Gastrocnemius medialis (tissue), 4 donors: ENCODE measurements around the gene RARS1. TPM values are rescaled to one million over a fixed set of nuclear protein-coding genes. Genes with fewer than 3 reads are reported as not detected.

Experiments
- ATAC-seq, 2 donors: fragments of 150-250 bp; one replicate each; pipeline ENCODE4 v1.9.1; 2016
- DNase-seq, 2 donors: peaks; one replicate each; pipeline ENCODE4 v3.0.0-alpha.2; 2019
- H3K27ac ChIP-seq, 4 donors: fragments of 200-600 bp; sonication (generic); 1 replicate in 1 of 4; 2 replicates in 3 of 4; pipeline ENCODE4 v1.5.1; 2016 to 2018; ENCODE audit warnings: mild to moderate bottlenecking in 2 of 4, moderate library complexity in 1 of 4
- H3K27me3 ChIP-seq, 3 donors: fragments of 200-600 bp; sonication (generic) in 2 of 3; 1 replicate in 1 of 3; 2 replicates in 2 of 3; pipeline versions ENCODE4 v1.5.1 to v1.6.0; 2016 to 2019; ENCODE audit warnings: mild to moderate bottlenecking in 1 of 3, moderate library complexity in 1 of 3
- H3K36me3 ChIP-seq, 2 donors: fragments of 200-600 bp; sonication (generic) in 1 of 2; one replicate each; pipeline ENCODE4 v1.5.1; 2017 to 2018
- H3K4me1 ChIP-seq, 2 donors: fragments of 200-600 bp; sonication (generic) in 1 of 2; one replicate each; pipeline ENCODE4 v1.5.1; 2016 to 2017; ENCODE audit warnings: mild to moderate bottlenecking in 2 of 2
- H3K4me3 ChIP-seq, 4 donors: fragments of 200-600 bp; sonication (generic) in 3 of 4; 1 replicate in 1 of 4; 2 replicates in 3 of 4; pipeline ENCODE4 v1.5.1; 2016 to 2019; ENCODE audit warnings: mild to moderate bottlenecking in 2 of 4
- H3K9me3 ChIP-seq, 3 donors: fragments of 200-600 bp; sonication (generic) in 2 of 3; 1 replicate in 1 of 3; 2 replicates in 2 of 3; pipeline ENCODE4 v1.5.1; 2016 to 2019
- POLR2A ChIP-seq, 2 donors: fragments of 450-650 bp; IDR thresholded peaks; one replicate each; pipeline ENCODE4 v1.6.1; 2017; ENCODE audit warnings: antibody characterized with exemption in 2 of 2, mild to moderate bottlenecking in 2 of 2, moderate library complexity in 2 of 2
- in situ Hi-C, 4 donors: fragments of 200-750 bp; cut with MboI; loops; one replicate each; pipeline versions ENCODE4 v1.15.0 to v1.8.0; 2017; ENCODE audit warnings: low sequenced_read_pairs in 4 of 4
- intact Hi-C: fragments of 100-400 bp; cut with DNase I; formaldehyde crosslinking; loops from one replicate; pipeline ENCODE4 v1.15.1; 2023; ENCODE audit warnings: low total_unique reads
- total RNA-seq, 4 donors: library from RNA; depleted of rRNA; stranded (reverse); fragments of >200 nt; gene quantifications; one replicate each; pipeline versions ENCODE4 v1.1.0 to v1.2.3, GENCODE V29; 2016
- TF ChIP-seq, protein P1 (sequence below), 5 experiments: fragments of 450-650 bp in 3 of 5; fragments of 200-600 bp in 2 of 5; sonication (generic) in 2 of 5; IDR thresholded peaks in 4 of 5; conservative IDR thresholded peaks in 1 of 5; 1 replicate in 4 of 5; 2 replicates in 1 of 5; pipeline ENCODE4 v1.5.1; 2016 to 2019; ENCODE audit warnings: antibody characterized with exemption in 5 of 5, mild to moderate bottlenecking in 3 of 5, moderate library complexity in 3 of 5

The RARS1 gene
- total RNA-seq, 4 donors from 2014 or later, result 45.9 to 65.5 (median 52.7) TPM

DNA sequence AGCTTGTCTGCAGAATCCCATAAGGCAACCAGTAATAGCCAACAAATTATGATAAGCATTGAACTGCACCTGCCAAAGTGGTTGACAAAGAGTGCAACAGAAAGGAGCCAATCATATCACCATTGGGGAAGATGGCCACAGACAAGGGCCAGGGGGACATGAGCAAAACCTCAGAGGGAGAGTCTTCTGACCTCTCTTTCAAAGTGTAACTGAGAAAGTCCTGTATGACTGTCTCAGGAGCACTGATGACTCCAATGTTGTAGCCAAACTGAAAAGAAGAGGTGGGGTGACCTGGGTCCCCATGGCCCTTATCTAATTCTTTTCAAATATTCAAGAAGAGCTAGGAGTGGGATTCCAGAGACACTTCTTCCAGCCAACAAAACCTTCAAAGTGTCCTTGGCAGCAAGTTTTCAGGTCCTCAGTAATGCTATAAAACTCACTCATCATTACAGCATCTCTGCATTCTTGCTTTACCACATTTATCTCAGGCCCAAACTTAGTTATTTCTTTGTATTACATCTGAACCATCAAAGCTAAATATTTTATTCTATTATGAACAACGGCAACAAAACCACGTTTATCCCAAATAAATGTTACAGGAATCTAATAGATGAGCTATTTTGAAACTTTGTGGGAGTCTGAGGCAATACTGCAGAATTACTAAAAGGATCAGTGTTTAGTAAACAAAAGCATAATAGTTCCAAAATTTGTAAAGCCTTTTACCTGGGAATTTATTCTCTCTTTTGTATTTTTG lies 67.3 kb downstream of the RARS1 start:
- Histone ChIP-seq H3K27ac (no peak overlapping the region), H3K4me1 (peaks cover 19 to 30% of the 10 kb centered on the region in 2 donors), H3K4me3 (no peak overlapping the region), H3K36me3 (peaks cover 0 to 15% of the 10 kb centered on the region in 2 donors), H3K9me3 (no peaks in the 10 kb centered on the region), H3K27me3 (no peaks in the 10 kb centered on the region)
- in situ Hi-C loops, result no loop called here
- DNase-seq (no peak), ATAC-seq (no peak)
- TF ChIP-seq, protein P1, sequence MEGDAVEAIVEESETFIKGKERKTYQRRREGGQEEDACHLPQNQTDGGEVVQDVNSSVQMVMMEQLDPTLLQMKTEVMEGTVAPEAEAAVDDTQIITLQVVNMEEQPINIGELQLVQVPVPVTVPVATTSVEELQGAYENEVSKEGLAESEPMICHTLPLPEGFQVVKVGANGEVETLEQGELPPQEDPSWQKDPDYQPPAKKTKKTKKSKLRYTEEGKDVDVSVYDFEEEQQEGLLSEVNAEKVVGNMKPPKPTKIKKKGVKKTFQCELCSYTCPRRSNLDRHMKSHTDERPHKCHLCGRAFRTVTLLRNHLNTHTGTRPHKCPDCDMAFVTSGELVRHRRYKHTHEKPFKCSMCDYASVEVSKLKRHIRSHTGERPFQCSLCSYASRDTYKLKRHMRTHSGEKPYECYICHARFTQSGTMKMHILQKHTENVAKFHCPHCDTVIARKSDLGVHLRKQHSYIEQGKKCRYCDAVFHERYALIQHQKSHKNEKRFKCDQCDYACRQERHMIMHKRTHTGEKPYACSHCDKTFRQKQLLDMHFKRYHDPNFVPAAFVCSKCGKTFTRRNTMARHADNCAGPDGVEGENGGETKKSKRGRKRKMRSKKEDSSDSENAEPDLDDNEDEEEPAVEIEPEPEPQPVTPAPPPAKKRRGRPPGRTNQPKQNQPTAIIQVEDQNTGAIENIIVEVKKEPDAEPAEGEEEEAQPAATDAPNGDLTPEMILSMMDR (IDR thresholded peaks at IDR 0.05 in 4 of 5, conservative IDR thresholded peaks at IDR 0.05 in 1 of 5), result no peak
- TF ChIP-seq POLR2A (IDR thresholded peaks at IDR 0.05), result no peak
- intact Hi-C loops, result no loop called here

DNA sequence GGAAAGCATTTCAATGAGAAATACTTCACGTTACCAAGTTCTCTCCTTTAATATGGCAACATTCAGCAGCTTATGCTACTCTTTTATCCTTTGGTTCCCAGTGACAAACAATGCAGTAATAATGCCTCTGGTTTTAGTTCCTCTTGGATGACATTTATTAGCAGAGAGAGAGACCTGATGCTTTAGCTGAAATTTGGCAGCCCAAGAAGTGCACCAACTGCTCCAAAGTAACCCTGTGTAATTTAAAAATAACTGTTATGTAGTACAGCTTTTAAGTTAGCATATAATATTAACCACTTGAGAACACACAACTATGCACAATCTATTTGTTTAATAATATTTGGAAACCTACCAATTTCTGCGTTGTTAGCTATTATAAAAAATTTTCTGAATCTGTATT lies 71.1 kb downstream of the RARS1 start:
- Histone ChIP-seq H3K4me1 (peaks cover 5 to 13% of the 10 kb centered on the region in 2 donors), H3K4me3 (no peak overlapping the region), H3K27me3 (no peaks in the 10 kb centered on the region), H3K9me3 (no peaks in the 10 kb centered on the region), H3K27ac (no peak overlapping the region), H3K36me3 (peaks cover 0 to 28% of the 10 kb centered on the region in 2 donors)
- intact Hi-C loops (no loop called here), in situ Hi-C loops (no loop called here)
- DNase-seq, result no peak
- TF ChIP-seq, protein P1 (IDR thresholded peaks at IDR 0.05 in 4 of 5, conservative IDR thresholded peaks at IDR 0.05 in 1 of 5), result no peak
- no peak for TF ChIP-seq POLR2A (IDR thresholded peaks at IDR 0.05)
- ATAC-seq, result no peak

DNA sequence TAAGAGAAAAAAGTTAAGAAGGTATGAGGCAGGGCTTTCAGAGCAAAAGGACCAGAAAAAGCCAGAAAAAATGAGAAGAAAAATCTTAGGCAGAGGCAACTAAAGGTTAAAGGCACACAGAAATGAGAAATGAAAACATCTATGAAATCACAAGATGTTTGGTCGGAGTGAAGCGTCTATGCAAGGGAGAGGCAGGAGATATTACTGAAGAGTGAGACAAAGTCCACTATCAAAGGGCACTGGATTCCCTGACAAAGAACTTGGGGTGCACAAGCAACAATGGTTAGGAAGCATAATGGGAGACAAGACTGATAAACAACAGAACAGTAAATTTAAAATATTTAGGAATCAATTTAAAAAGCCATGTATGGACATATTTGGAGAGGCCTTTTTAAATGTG lies 76.0 kb downstream of the RARS1 start:
- H3K9me3 ChIP-seq, result no peaks in the 10 kb centered on the region
- intact Hi-C loops (no loop called here), in situ Hi-C loops (no loop called here)
- H3K27me3 ChIP-seq, result no peaks in the 10 kb centered on the region
- H3K27ac ChIP-seq, result no peak overlapping the region
- peaks cover 2 to 5% of the 10 kb centered on the region in 2 donors for H3K4me1 ChIP-seq
- DNase-seq (no peak), ATAC-seq (no peak)
- H3K4me3 ChIP-seq, result no peak overlapping the region
- H3K36me3 ChIP-seq, result peaks cover 0 to 37% of the 10 kb centered on the region in 2 donors
- TF ChIP-seq POLR2A (IDR thresholded peaks at IDR 0.05), result no peak
- TF ChIP-seq, protein P1 (IDR thresholded peaks at IDR 0.05 in 4 of 5, conservative IDR thresholded peaks at IDR 0.05 in 1 of 5), result no peak

DNA sequence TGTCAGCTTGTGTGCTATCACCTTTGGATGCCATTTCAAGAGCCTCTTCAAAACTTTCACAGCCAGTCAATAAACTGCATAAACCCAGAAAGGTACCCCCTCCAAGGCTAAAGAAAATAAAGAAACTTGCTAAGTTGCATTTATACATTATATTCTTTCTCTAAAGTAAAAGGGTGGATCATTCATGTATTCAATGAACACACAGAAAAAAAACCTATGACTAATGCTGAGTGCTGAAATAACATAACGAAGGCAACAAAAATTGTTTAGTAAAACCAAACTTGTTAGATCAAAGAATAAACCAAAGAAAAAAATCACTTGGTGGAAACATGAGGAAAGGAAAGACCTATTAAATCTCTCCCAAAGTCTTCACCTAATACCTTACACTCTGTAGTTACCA lies 77.7 kb downstream of the RARS1 start:
- intact Hi-C loops (no loop called here), in situ Hi-C loops (no loop called here)
- H3K4me3 ChIP-seq, result no peak overlapping the region
- no peak overlapping the region for H3K27ac ChIP-seq
- H3K36me3 ChIP-seq, result peaks cover 0 to 33% of the 10 kb centered on the region in 2 donors
- TF ChIP-seq, protein P1 (IDR thresholded peaks at IDR 0.05 in 4 of 5, conservative IDR thresholded peaks at IDR 0.05 in 1 of 5), result no peak
- TF ChIP-seq POLR2A (IDR thresholded peaks at IDR 0.05), result no peak
- H3K9me3 ChIP-seq, result no peaks in the 10 kb centered on the region
- H3K4me1 ChIP-seq, result no peaks in the 10 kb centered on the region
- H3K27me3 ChIP-seq, result no peaks in the 10 kb centered on the region
- DNase-seq, result no peak
- no peak for ATAC-seq
